ENCODE data around the gene GRAMD2B.

DNA sequence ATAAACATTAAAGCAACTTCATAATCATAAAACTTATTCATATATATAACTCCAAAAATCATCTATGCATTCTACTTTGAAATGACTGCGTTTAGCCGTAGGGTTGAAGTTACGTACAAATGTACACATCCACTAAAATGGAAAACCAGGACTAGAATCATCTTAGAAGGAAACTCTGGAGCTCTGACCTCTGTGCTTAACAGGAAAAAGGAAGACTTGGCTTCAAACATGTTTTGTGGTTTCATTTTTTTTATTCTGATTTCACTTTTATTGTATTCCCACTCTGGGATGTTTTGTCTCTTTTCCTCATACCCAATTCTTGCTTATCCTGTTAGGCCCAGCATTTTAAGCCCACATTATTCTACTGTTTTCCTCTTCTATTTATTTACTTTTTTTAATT, 44.9 kb downstream of the GRAMD2B start:
- TF ChIP-seq, protein P1, sequence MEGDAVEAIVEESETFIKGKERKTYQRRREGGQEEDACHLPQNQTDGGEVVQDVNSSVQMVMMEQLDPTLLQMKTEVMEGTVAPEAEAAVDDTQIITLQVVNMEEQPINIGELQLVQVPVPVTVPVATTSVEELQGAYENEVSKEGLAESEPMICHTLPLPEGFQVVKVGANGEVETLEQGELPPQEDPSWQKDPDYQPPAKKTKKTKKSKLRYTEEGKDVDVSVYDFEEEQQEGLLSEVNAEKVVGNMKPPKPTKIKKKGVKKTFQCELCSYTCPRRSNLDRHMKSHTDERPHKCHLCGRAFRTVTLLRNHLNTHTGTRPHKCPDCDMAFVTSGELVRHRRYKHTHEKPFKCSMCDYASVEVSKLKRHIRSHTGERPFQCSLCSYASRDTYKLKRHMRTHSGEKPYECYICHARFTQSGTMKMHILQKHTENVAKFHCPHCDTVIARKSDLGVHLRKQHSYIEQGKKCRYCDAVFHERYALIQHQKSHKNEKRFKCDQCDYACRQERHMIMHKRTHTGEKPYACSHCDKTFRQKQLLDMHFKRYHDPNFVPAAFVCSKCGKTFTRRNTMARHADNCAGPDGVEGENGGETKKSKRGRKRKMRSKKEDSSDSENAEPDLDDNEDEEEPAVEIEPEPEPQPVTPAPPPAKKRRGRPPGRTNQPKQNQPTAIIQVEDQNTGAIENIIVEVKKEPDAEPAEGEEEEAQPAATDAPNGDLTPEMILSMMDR (IDR thresholded peaks at IDR 0.05; ENCODE audit: low read length) = no peak
- TF ChIP-seq EZH2 (optimal IDR thresholded peaks at IDR 0.05; ENCODE audit: low read depth, low read length) (no peak), EZH2phosphoT487 (IDR thresholded peaks at IDR 0.05; ENCODE audit: low read length) (no peak)
